ENCODE data around the gene CNN2. TPM values are rescaled to one million over a fixed set of nuclear protein-coding genes. Genes with fewer than 3 reads are reported as not detected.
A peak's percentile ranks its signal among the peaks of the same experiment; 100 is the strongest.

The CNN2 gene
- total and polyA plus RNA-seq, 2 of the 13 experiments (the other 11 are each of a cell fraction or from before 2014, with no cell fraction given) = 63.6 to 70.0 TPM

- TF ChIP-seq, protein P1, sequence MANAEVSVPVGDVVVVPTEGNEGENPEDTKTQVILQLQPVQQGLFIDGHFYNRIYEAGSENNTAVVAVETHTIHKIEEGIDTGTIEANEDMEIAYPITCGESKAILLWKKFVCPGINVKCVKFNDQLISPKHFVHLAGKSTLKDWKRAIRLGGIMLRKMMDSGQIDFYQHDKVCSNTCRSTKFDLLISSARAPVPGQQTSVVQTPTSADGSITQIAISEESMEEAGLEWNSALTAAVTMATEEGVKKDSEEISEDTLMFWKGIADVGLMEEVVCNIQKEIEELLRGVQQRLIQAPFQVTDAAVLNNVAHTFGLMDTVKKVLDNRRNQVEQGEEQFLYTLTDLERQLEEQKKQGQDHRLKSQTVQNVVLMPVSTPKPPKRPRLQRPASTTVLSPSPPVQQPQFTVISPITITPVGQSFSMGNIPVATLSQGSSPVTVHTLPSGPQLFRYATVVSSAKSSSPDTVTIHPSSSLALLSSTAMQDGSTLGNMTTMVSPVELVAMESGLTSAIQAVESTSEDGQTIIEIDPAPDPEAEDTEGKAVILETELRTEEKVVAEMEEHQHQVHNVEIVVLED (CRISPR knock-in tag; IDR thresholded peaks at IDR 0.05; ENCODE audit: borderline replicate concordance) = no peak
- peak; percentile 62; the same call in 1 of the 2 replicates for TF ChIP-seq ZNF776 (CRISPR knock-in tag; IDR thresholded peaks at IDR 0.05)
- TF ChIP-seq, protein P2, sequence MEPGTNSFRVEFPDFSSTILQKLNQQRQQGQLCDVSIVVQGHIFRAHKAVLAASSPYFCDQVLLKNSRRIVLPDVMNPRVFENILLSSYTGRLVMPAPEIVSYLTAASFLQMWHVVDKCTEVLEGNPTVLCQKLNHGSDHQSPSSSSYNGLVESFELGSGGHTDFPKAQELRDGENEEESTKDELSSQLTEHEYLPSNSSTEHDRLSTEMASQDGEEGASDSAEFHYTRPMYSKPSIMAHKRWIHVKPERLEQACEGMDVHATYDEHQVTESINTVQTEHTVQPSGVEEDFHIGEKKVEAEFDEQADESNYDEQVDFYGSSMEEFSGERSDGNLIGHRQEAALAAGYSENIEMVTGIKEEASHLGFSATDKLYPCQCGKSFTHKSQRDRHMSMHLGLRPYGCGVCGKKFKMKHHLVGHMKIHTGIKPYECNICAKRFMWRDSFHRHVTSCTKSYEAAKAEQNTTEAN (CRISPR knock-in tag; conservative IDR thresholded peaks at IDR 0.05) = no peak
- no peak for TF ChIP-seq ZNF703 (CRISPR knock-in tag; IDR thresholded peaks at IDR 0.05; ENCODE audit: borderline replicate concordance)
- no peak for TF ChIP-seq GABPA (IDR thresholded peaks at IDR 0.05; ENCODE audit: low read depth, low read length)
- TF ChIP-seq GABPA (CRISPR knock-in tag; IDR thresholded peaks at IDR 0.05; ENCODE audit: low read depth) = no peak
- TF ChIP-seq, protein P3, sequence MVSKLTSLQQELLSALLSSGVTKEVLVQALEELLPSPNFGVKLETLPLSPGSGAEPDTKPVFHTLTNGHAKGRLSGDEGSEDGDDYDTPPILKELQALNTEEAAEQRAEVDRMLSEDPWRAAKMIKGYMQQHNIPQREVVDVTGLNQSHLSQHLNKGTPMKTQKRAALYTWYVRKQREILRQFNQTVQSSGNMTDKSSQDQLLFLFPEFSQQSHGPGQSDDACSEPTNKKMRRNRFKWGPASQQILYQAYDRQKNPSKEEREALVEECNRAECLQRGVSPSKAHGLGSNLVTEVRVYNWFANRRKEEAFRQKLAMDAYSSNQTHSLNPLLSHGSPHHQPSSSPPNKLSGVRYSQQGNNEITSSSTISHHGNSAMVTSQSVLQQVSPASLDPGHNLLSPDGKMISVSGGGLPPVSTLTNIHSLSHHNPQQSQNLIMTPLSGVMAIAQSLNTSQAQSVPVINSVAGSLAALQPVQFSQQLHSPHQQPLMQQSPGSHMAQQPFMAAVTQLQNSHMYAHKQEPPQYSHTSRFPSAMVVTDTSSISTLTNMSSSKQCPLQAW (CRISPR knock-in tag; IDR thresholded peaks at IDR 0.05) = peak; percentile 15; the same call in 1 of the 2 replicates
- no peak for TF ChIP-seq FOXP1 (IDR thresholded peaks at IDR 0.05)
- no peak for TF ChIP-seq FOXP1 (CRISPR knock-in tag; IDR thresholded peaks at IDR 0.05)
- no peak for TF ChIP-seq ZNF616 (CRISPR knock-in tag; IDR thresholded peaks at IDR 0.05; ENCODE audit: low read depth)
- TF ChIP-seq ZBTB7B (CRISPR knock-in tag; IDR thresholded peaks at IDR 0.05) = peak; percentile 48; the same call in 1 of the 2 replicates
- TF ChIP-seq PHF8 (CRISPR knock-in tag; IDR thresholded peaks at IDR 0.05) = peak; percentile 72
- TF ChIP-seq ZNF891 (CRISPR knock-in tag; IDR thresholded peaks at IDR 0.05) = no peak
- no peak for TF ChIP-seq BATF2 (CRISPR knock-in tag; IDR thresholded peaks at IDR 0.05)
- TF ChIP-seq TMF1 (CRISPR knock-in tag; IDR thresholded peaks at IDR 0.05; ENCODE audit: low read depth) = peak; percentile 76; the same call in 1 of the 2 replicates
- TF ChIP-seq, protein P4, sequence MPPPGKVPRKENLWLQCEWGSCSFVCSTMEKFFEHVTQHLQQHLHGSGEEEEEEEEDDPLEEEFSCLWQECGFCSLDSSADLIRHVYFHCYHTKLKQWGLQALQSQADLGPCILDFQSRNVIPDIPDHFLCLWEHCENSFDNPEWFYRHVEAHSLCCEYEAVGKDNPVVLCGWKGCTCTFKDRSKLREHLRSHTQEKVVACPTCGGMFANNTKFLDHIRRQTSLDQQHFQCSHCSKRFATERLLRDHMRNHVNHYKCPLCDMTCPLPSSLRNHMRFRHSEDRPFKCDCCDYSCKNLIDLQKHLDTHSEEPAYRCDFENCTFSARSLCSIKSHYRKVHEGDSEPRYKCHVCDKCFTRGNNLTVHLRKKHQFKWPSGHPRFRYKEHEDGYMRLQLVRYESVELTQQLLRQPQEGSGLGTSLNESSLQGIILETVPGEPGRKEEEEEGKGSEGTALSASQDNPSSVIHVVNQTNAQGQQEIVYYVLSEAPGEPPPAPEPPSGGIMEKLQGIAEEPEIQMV (CRISPR knock-in tag; IDR thresholded peaks at IDR 0.05; ENCODE audit: low read depth) = 0 out of 2 replicates have a peak, but pooled peaks have one; percentile 12
- TF ChIP-seq JUNB (CRISPR knock-in tag; IDR thresholded peaks at IDR 0.05; ENCODE audit: borderline replicate concordance) = no peak
- TF ChIP-seq, protein P5, sequence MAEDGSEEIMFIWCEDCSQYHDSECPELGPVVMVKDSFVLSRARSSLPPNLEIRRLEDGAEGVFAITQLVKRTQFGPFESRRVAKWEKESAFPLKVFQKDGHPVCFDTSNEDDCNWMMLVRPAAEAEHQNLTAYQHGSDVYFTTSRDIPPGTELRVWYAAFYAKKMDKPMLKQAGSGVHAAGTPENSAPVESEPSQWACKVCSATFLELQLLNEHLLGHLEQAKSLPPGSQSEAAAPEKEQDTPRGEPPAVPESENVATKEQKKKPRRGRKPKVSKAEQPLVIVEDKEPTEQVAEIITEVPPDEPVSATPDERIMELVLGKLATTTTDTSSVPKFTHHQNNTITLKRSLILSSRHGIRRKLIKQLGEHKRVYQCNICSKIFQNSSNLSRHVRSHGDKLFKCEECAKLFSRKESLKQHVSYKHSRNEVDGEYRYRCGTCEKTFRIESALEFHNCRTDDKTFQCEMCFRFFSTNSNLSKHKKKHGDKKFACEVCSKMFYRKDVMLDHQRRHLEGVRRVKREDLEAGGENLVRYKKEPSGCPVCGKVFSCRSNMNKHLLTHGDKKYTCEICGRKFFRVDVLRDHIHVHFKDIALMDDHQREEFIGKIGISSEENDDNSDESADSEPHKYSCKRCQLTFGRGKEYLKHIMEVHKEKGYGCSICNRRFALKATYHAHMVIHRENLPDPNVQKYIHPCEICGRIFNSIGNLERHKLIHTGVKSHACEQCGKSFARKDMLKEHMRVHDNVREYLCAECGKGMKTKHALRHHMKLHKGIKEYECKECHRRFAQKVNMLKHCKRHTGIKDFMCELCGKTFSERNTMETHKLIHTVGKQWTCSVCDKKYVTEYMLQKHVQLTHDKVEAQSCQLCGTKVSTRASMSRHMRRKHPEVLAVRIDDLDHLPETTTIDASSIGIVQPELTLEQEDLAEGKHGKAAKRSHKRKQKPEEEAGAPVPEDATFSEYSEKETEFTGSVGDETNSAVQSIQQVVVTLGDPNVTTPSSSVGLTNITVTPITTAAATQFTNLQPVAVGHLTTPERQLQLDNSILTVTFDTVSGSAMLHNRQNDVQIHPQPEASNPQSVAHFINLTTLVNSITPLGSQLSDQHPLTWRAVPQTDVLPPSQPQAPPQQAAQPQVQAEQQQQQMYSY (CRISPR knock-in tag; IDR thresholded peaks at IDR 0.05) = peak; percentile 78
Measured at GRCh38 chr19:1025960-1026782, at the start of gene CNN2 (continued).

All from HepG2 (cell line).